Measurements from ENCODE around the gene RPL36.

Gene RPL36

DNA sequence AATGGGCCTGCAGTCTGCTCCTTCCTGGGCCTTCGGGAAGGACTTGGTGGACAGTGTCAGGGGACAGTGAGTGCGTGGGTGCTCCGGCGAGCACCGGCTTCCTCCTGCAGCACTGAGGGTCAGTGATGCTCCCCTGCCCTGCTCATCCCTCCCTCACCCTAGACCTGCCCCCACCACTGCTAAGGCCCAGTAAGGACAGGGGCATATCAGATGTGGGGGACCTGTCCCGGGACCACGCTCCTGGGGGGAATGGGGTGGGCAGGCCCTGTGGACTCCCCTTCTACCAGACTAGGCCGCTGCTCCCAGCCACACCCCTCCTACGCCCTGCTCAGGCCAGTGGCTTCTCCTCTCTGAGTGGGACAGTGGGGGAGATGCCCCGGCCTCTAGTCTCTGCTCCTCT lies 13.0 kb upstream of the RPL36 start:
- H3K4me3 ChIP-seq (ENCODE audit: low read length), result no peak overlapping the region

DNA sequence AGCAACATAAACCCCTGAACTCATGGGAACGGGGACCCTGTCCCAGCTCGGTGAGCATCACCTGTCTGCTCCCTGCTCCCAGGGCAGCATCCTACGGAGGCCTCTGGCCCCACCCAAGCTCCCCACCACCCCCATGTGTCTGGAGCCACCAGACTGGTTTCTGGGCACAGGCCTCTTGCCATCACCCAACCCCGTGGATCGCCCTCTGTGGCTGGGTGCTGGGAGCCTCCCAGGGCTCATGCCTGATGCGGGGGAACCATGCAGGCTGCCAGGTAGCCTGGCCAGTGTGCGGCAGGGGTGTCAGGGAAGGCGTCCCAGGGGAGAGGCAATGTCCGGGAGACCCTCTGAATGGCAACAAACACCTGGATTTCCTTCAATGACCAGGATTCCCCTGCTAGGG lies 12.5 kb upstream of the RPL36 start:
- Histone ChIP-seq H3K27me3 (ENCODE audit: control insufficient read depth, insufficient read depth, low read length) (no peaks in the 10 kb centered on the region), H3K9ac (ENCODE audit: low read length) (no peak overlapping the region), H3K27ac (ENCODE audit: low read depth, low read length) (no peak overlapping the region), H3K36me3 (ENCODE audit: control insufficient read depth, insufficient read depth, low read length) (no peaks in the 10 kb centered on the region), H3K4me1 (ENCODE audit: control insufficient read depth, insufficient read depth, low read length) (peaks cover 8% of the 10 kb centered on the region), H3K4me3 (ENCODE audit: low read length) (no peak overlapping the region)

More for the DNA sequence above, 13.0 kb upstream of the RPL36 start:
- H3K27me3 ChIP-seq (ENCODE audit: control insufficient read depth, insufficient read depth, low read length), result no peaks in the 10 kb centered on the region
- H3K36me3 ChIP-seq (ENCODE audit: control insufficient read depth, insufficient read depth, low read length), result no peaks in the 10 kb centered on the region
- H3K9ac ChIP-seq (ENCODE audit: low read length), result no peak overlapping the region
- no peak overlapping the region for H3K27ac ChIP-seq (ENCODE audit: low read depth, low read length)
- peaks cover 8% of the 10 kb centered on the region for H3K4me1 ChIP-seq (ENCODE audit: control insufficient read depth, insufficient read depth, low read length)

GRCh38 chr19:5678071-5678718 lies 11.9 kb upstream of the RPL36 start:
- Histone ChIP-seq H3K4me3 (ENCODE audit: low read length) (no peak overlapping the region), H3K27me3 (ENCODE audit: control insufficient read depth, insufficient read depth, low read length) (no peaks in the 10 kb centered on the region), H3K36me3 (ENCODE audit: control insufficient read depth, insufficient read depth, low read length) (no peaks in the 10 kb centered on the region), H3K27ac (ENCODE audit: low read depth, low read length) (no peak overlapping the region), H3K4me1 (ENCODE audit: control insufficient read depth, insufficient read depth, low read length) (peaks cover 8% of the 10 kb centered on the region), H3K9ac (ENCODE audit: low read length) (no peak overlapping the region)

GRCh38 chr19:5679289-5680083 lies 10.6 kb upstream of the RPL36 start:
- no peaks in the 10 kb centered on the region for H3K27me3 ChIP-seq (ENCODE audit: control insufficient read depth, insufficient read depth, low read length)
- H3K9ac ChIP-seq (ENCODE audit: low read length), result peak overlapping the region; percentile 96
- no peaks in the 10 kb centered on the region for H3K36me3 ChIP-seq (ENCODE audit: control insufficient read depth, insufficient read depth, low read length)
- H3K4me1 ChIP-seq (ENCODE audit: control insufficient read depth, insufficient read depth, low read length), result peaks cover 8% of the 10 kb centered on the region
- H3K27ac ChIP-seq (ENCODE audit: low read depth, low read length), result peak overlapping the region; percentile 89
- H3K4me3 ChIP-seq (ENCODE audit: low read length), result peak overlapping the region; percentile 98

- H3K27me3 ChIP-seq (ENCODE audit: control insufficient read depth, insufficient read depth, low read length), result no peaks in the 10 kb centered on the region
- H3K4me3 ChIP-seq (ENCODE audit: low read length), result peak overlapping the region; percentile 98
- H3K27ac ChIP-seq (ENCODE audit: low read depth, low read length), result peak overlapping the region; percentile 89
- H3K4me1 ChIP-seq (ENCODE audit: control insufficient read depth, insufficient read depth, low read length), result peaks cover 8% of the 10 kb centered on the region
- H3K9ac ChIP-seq (ENCODE audit: low read length), result peak overlapping the region; percentile 96
- H3K36me3 ChIP-seq (ENCODE audit: control insufficient read depth, insufficient read depth, low read length), result no peaks in the 10 kb centered on the region
These were observed 10.0 kb upstream of the RPL36 start for GRCh38 chr19:5680084-5680436.

GRCh38 chr19:5680437-5681368 lies 9.4 kb upstream of the RPL36 start, which contains the start of the genes HSD11B1L and MICOS13:
HSD11B1L (plus strand) TSS chr19:5681027; CDS start chr19:5684833, 3,806 bp downstream.
MICOS13 (minus strand) TSS chr19:5680516; CDS start chr19:5680486, 30 bp downstream.
- H3K27me3 ChIP-seq (ENCODE audit: control insufficient read depth, insufficient read depth, low read length), result no peaks in the 10 kb centered on the region
- H3K27ac ChIP-seq (ENCODE audit: low read depth, low read length), result peak within 1 kb of the TSS; percentile 89
- H3K4me3 ChIP-seq (ENCODE audit: low read length), result peak within 1 kb of the TSS; percentile 98
- H3K9ac ChIP-seq (ENCODE audit: low read length), result peak within 1 kb of the TSS; percentile 96
- H3K36me3 ChIP-seq (ENCODE audit: control insufficient read depth, insufficient read depth, low read length), result no peaks in the 10 kb centered on the region
- H3K4me1 ChIP-seq (ENCODE audit: control insufficient read depth, insufficient read depth, low read length), result peaks cover 8% of the 10 kb centered on the region

- Histone ChIP-seq H3K36me3 (ENCODE audit: control insufficient read depth, insufficient read depth, low read length) (no peaks in the 10 kb centered on the region), H3K9ac (ENCODE audit: low read length) (peak overlapping the region; percentile 24), H3K4me1 (ENCODE audit: control insufficient read depth, insufficient read depth, low read length) (peaks cover 11% of the 10 kb centered on the region), H3K4me3 (ENCODE audit: low read length) (peak overlapping the region; percentile 77), H3K27ac (ENCODE audit: low read depth, low read length) (no peak overlapping the region), H3K27me3 (ENCODE audit: control insufficient read depth, insufficient read depth, low read length) (no peaks in the 10 kb centered on the region)
These were observed 8.5 kb upstream of the RPL36 start for GRCh38 chr19:5681391-5682106.

- Histone ChIP-seq H3K9ac (ENCODE audit: low read length) (no peak overlapping the region), H3K4me3 (ENCODE audit: low read length) (no peak overlapping the region), H3K27me3 (ENCODE audit: control insufficient read depth, insufficient read depth, low read length) (no peaks in the 10 kb centered on the region), H3K27ac (ENCODE audit: low read depth, low read length) (no peak overlapping the region), H3K4me1 (ENCODE audit: control insufficient read depth, insufficient read depth, low read length) (peaks cover 11% of the 10 kb centered on the region), H3K36me3 (ENCODE audit: control insufficient read depth, insufficient read depth, low read length) (no peaks in the 10 kb centered on the region)
These were observed 8.0 kb upstream of the RPL36 start for GRCh38 chr19:5682107-5682482.

DNA sequence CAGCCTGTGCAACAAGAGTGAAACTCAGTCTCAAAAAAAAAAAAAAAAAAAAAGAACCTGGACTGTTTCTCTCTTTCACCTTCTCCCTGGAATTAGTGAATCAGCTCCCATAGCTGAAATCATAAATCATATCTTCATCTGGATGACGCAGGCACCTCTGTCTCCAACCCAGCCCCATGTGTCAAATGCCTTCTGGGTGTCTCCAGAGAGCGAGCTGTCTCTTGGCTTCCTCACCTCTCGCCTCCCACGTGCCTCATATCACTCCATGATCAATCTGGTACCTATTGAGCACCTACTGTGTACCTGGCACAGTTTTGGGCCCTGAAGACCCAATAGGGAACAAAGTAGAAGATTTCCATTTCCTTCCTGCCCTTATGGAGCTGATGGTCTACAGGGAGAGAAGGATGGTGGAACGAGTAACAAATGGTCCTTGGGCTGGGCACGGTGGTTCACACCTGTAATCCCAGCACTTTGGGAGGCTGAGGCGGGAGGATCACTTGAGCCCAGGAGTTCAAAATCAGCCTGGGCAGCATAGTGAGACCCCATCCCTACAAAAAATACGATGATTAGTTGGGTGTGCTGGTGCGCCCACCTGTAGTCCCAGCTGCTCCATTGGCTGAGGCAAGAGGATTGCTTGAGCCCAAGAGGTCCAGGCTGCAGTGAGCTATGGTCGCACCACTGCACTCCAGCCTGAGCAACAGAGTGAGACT lies 6.8 kb upstream of the RPL36 start:
- H3K27me3 ChIP-seq (ENCODE audit: control insufficient read depth, insufficient read depth, low read length), result no peaks in the 10 kb centered on the region
- H3K4me1 ChIP-seq (ENCODE audit: control insufficient read depth, insufficient read depth, low read length), result peaks cover 11% of the 10 kb centered on the region
- no peaks in the 10 kb centered on the region for H3K36me3 ChIP-seq (ENCODE audit: control insufficient read depth, insufficient read depth, low read length)
- H3K9ac ChIP-seq (ENCODE audit: low read length), result no peak overlapping the region
- no peak overlapping the region for H3K4me3 ChIP-seq (ENCODE audit: low read length)
- H3K27ac ChIP-seq (ENCODE audit: low read depth, low read length), result no peak overlapping the region

DNA sequence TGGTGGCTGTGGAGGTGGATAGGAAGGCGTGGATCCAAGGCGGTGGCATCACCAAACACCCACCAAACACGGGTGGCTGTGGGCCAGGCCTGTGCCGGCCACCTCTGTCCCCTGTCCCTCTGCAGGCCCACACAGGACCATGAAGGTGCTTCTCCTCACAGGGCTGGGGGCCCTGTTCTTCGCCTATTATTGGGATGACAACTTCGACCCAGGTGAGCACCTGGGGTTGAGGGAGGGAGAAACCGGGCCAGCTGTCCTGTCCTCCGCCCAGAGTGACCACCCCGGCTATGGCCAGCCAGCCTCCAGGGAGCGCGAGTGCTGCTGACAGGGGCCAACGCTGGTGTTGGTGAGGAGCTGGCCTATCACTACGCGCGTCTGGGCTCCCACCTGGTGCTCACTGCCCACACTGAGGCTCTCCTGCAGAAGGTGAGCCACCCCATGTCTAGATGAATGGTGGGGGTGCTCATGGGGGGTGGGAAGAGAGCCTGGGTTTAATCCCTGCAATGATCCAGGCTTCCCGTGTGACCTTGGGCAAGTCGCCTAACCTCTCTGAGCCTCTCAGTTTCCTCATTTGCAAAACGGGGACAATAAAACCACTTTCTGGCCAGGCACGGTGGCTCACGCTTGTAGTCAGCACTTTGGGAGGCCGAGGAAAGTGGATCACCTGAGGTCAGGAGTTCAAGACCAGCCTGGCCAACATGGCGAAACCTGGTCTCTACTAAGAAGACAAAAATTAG lies 5.2 kb upstream of the RPL36 start:
- H3K9ac ChIP-seq (ENCODE audit: low read length), result no peak overlapping the region
- peaks cover 3% of the 10 kb centered on the region for H3K4me1 ChIP-seq (ENCODE audit: control insufficient read depth, insufficient read depth, low read length)

GRCh38 chr19:5686326-5686646 lies 3.8 kb upstream of the RPL36 start:
- Histone ChIP-seq H3K9ac (ENCODE audit: low read length) (no peak overlapping the region), H3K27me3 (ENCODE audit: control insufficient read depth, insufficient read depth, low read length) (no peaks in the 10 kb centered on the region), H3K36me3 (ENCODE audit: control insufficient read depth, insufficient read depth, low read length) (no peaks in the 10 kb centered on the region), H3K4me3 (ENCODE audit: low read length) (peak overlapping the region; percentile 77), H3K4me1 (ENCODE audit: control insufficient read depth, insufficient read depth, low read length) (peaks cover 3% of the 10 kb centered on the region), H3K27ac (ENCODE audit: low read depth, low read length) (peak overlapping the region; percentile 61)

More for the DNA sequence above, 5.2 kb upstream of the RPL36 start:
- H3K27ac ChIP-seq (ENCODE audit: low read depth, low read length), result no peak overlapping the region
- H3K27me3 ChIP-seq (ENCODE audit: control insufficient read depth, insufficient read depth, low read length), result no peaks in the 10 kb centered on the region
- no peaks in the 10 kb centered on the region for H3K36me3 ChIP-seq (ENCODE audit: control insufficient read depth, insufficient read depth, low read length)
- no peak overlapping the region for H3K4me3 ChIP-seq (ENCODE audit: low read length)

Data from rectal smooth muscle tissue (tissue), 1 donor.